Myocyte (in vitro differentiated cells): Measurements from ENCODE around the gene TRERF1. TPM values are rescaled to one million over a fixed set of nuclear protein-coding genes. Genes with fewer than 3 reads are reported as not detected.

Experiments used
- DNase-seq: peaks from one replicate; pipeline ENCODE4 v3.0.0-alpha.2; 2012; ENCODE audit warnings: low read depth
- total RNA-seq: library from RNA; depleted of rRNA; stranded (reverse); fragments of >200 nt; gene quantifications from 2 replicates; pipeline ENCODE4 v1.2.3, GENCODE V29; 2014

Gene TRERF1
- total RNA-seq, 1 donor from 2014 or later: 1.6 TPM

GRCh38 chr6:42278131-42278853 lies 173.4 kb downstream of the TRERF1 start:
- DNase-seq: no peak

GRCh38 chr6:42276034-42276890 lies 175.5 kb downstream of the TRERF1 start:
- DNase-seq: peak; percentile 16

- no peak for DNase-seq
These were observed 176.2 kb downstream of the TRERF1 start for GRCh38 chr6:42275376-42276033.

- DNase-seq: no peak
These were observed 176.8 kb downstream of the TRERF1 start for GRCh38 chr6:42274898-42275297.

GRCh38 chr6:42271834-42272805 lies 179.6 kb downstream of the TRERF1 start:
- no peak for DNase-seq

- DNase-seq: no peak
These were observed 181.7 kb downstream of the TRERF1 start for GRCh38 chr6:42269974-42270510.

- no peak for DNase-seq
These were observed 182.2 kb downstream of the TRERF1 start for GRCh38 chr6:42269553-42269952.

GRCh38 chr6:42268835-42269204 lies 182.9 kb downstream of the TRERF1 start:
- DNase-seq: no peak

GRCh38 chr6:42268016-42268834 lies 183.5 kb downstream of the TRERF1 start:
- no peak for DNase-seq

- DNase-seq: no peak
These were observed 185.2 kb downstream of the TRERF1 start for GRCh38 chr6:42266538-42266937.

- no peak for DNase-seq
These were observed 186.8 kb downstream of the TRERF1 start for GRCh38 chr6:42264852-42265390.

GRCh38 chr6:42264162-42264851 lies 187.4 kb downstream of the TRERF1 start:
- peak; percentile 24 for DNase-seq

- no peak for DNase-seq
These were observed 188.5 kb downstream of the TRERF1 start for GRCh38 chr6:42263165-42263728.

- DNase-seq: peak; percentile 24
These were observed 190.8 kb downstream of the TRERF1 start for GRCh38 chr6:42260972-42261371.

GRCh38 chr6:42260396-42260888 lies 191.3 kb downstream of the TRERF1 start:
- no peak for DNase-seq

GRCh38 chr6:42259841-42260395 lies 191.8 kb downstream of the TRERF1 start:
- no peak for DNase-seq

GRCh38 chr6:42259286-42259685 lies 192.4 kb downstream of the TRERF1 start:
- DNase-seq: no peak

GRCh38 chr6:42257614-42258013 lies 194.1 kb downstream of the TRERF1 start:
- DNase-seq: no peak
